Measurements from ENCODE around the gene USP3. TPM values are rescaled to one million over a fixed set of nuclear protein-coding genes. Genes with fewer than 3 reads are reported as not detected.

The USP3 gene
- total and polyA plus RNA-seq, 10 donors, result 29.5 to 136 (median 95.0) TPM

- 74 to 88% (median 80%) methylated on average over 3 of the region's 3 CpGs for WGBS, 5 donors
- intact Hi-C loops (cut with DNase I; ENCODE audit: low total_unique reads), result no loop called here
- H3K9me3 ChIP-seq, result no peaks in the 10 kb centered on the region
- no peak for DNase-seq
- peaks cover 0 to 42% (median 16%) of the 10 kb centered on the region in 6 donors for H3K36me3 ChIP-seq
- peaks cover 23 to 99% (median 68%) of the 10 kb centered on the region in 6 donors for H3K4me1 ChIP-seq
- no peaks in the 10 kb centered on the region for H3K27me3 ChIP-seq (replicated peaks in 1 of 7)
- TF ChIP-seq POLR2A (IDR thresholded peaks at IDR 0.05) (no peak), CTCF (IDR thresholded peaks at IDR 0.05 in 8 of 11, conservative IDR thresholded peaks at IDR 0.05 in 3 of 11) (no peak), POLR2AphosphoS5 (IDR thresholded peaks at IDR 0.05) (no peak)
- no peak overlapping the region for H3K4me3 ChIP-seq
- peak overlapping the region in 1 of 8 donors; percentile 8 for H3K27ac ChIP-seq
These were observed 31.3 kb downstream of the USP3 start for GRCh38 chr15:63535689-63536088.

GRCh38 chr15:63538876-63539275, 34.5 kb downstream of the USP3 start:
- peaks cover 0 to 48% (median 16%) of the 10 kb centered on the region in 6 donors for H3K36me3 ChIP-seq
- no peak overlapping the region for H3K4me3 ChIP-seq
- no peaks in the 10 kb centered on the region for H3K9me3 ChIP-seq
- TF ChIP-seq POLR2AphosphoS5 (IDR thresholded peaks at IDR 0.05) (no peak), CTCF (IDR thresholded peaks at IDR 0.05 in 8 of 11, conservative IDR thresholded peaks at IDR 0.05 in 3 of 11) (no peak), POLR2A (IDR thresholded peaks at IDR 0.05) (no peak)
- H3K27me3 ChIP-seq (replicated peaks in 1 of 7), result no peaks in the 10 kb centered on the region
- H3K27ac ChIP-seq, result no peak overlapping the region
- WGBS, 5 donors, result 87 to 94% (median 91%) methylated on average over 3 of the region's 3 CpGs
- H3K4me1 ChIP-seq, result peaks cover 27 to 99% (median 71%) of the 10 kb centered on the region in 6 donors
- intact Hi-C loops (cut with DNase I; ENCODE audit: low total_unique reads), result no loop called here
- DNase-seq, result no peak

GRCh38 chr15:63539521-63539920, 35.1 kb downstream of the USP3 start:
- TF ChIP-seq POLR2A (IDR thresholded peaks at IDR 0.05), result no peak
- no peak for TF ChIP-seq CTCF (IDR thresholded peaks at IDR 0.05 in 8 of 11, conservative IDR thresholded peaks at IDR 0.05 in 3 of 11)
- no peak for TF ChIP-seq POLR2AphosphoS5 (IDR thresholded peaks at IDR 0.05)
- Histone ChIP-seq H3K36me3 (peaks cover 0 to 48% (median 16%) of the 10 kb centered on the region in 6 donors), H3K27ac (peak overlapping the region in 4 of 8 donors; percentile 12 to 36 (median 24)), H3K27me3 (replicated peaks in 1 of 7) (no peaks in the 10 kb centered on the region), H3K9me3 (no peaks in the 10 kb centered on the region), H3K4me1 (peaks cover 28 to 99% (median 72%) of the 10 kb centered on the region in 6 donors), H3K4me3 (no peak overlapping the region)
- WGBS, 5 donors, result 47 to 57% (median 56%) methylated on average over 6 of the region's 6 CpGs
- no peak for DNase-seq
- intact Hi-C loops (cut with DNase I; ENCODE audit: low total_unique reads), result no loop called here

GRCh38 chr15:63539998-63540397, 35.6 kb downstream of the USP3 start:
- Histone ChIP-seq H3K27ac (peak overlapping the region in 4 of 8 donors; percentile 12 to 36 (median 24)), H3K27me3 (replicated peaks in 1 of 7) (no peaks in the 10 kb centered on the region), H3K4me1 (peaks cover 32 to 99% (median 72%) of the 10 kb centered on the region in 6 donors), H3K4me3 (no peak overlapping the region), H3K9me3 (no peaks in the 10 kb centered on the region), H3K36me3 (peaks cover 0 to 48% (median 16%) of the 10 kb centered on the region in 6 donors)
- intact Hi-C loops (cut with DNase I; ENCODE audit: low total_unique reads), result no loop called here
- no peak for DNase-seq
- no peak for TF ChIP-seq CTCF (IDR thresholded peaks at IDR 0.05 in 8 of 11, conservative IDR thresholded peaks at IDR 0.05 in 3 of 11)
